GM12878 (cell line): ENCODE data around the gene TMEM44. TPM values are rescaled to one million over a fixed set of nuclear protein-coding genes. Genes with fewer than 3 reads are reported as not detected.

Source experiments
- ATAC-seq: fragments of 200-7000 bp; cut with Tn5 transposase; 3 replicates; pipeline ENCODE4 v1.9.1; 2020; ENCODE audit warnings: mild to moderate bottlenecking, moderate library complexity
- BruUV-seq: library from RNA; stranded (reverse); fragments of 400-500 nt; replicated peaks from 2 replicates; lab custom pipeline; 2021; lab: Mats Ljungman, UMichigan
- CTCF ChIA-PET: fragments of 300-600 bp; sonication (Branson Sonifier 250); formaldehyde crosslinking; extraction: SDS; loops from one replicate; lab custom pipeline; 2021; ENCODE audit warnings: inconsistent platforms; lab: Yijun Ruan, JAX
- POLR2A ChIA-PET: fragments of 350-600 bp; formaldehyde crosslinking; extraction: SDS; loops from one replicate; lab custom pipeline; 2021; ENCODE audit warnings: inconsistent platforms; lab: Charles Lee
- RAD21 ChIA-PET: fragments of 300-600 bp; sonication (Branson Sonifier 250); formaldehyde crosslinking; loops from one replicate; lab custom pipeline; 2023; ENCODE audit warnings: antibody characterized with exemption; ENCODE audit not compliant: unreplicated experiment; lab: Charles Lee
- SMC1A ChIA-PET: fragments of 300-600 bp; sonication (Branson Sonifier 250); formaldehyde crosslinking; loops from one replicate; lab custom pipeline; 2023; ENCODE audit not compliant: unreplicated experiment, uncharacterized antibody; lab: Charles Lee
- DNase-seq: peaks from one replicate; pipeline ENCODE4 v3.0.0-alpha.2; 2011; ENCODE audit warnings: low read depth, low spot score
- FAIRE-seq: peaks from 3 replicates; lab custom pipeline; 2011; peaks lifted over from hg19 to GRCh38; lab: Jason Lieb, UNC
- H2AFZ ChIP-seq: 2 replicates; pipeline ENCODE4 v1.6.0; 2011; ENCODE audit warnings: low read depth, low read length, control low read depth; ENCODE audit not compliant: control insufficient read depth
- H3K27ac ChIP-seq: 2 replicates; pipeline ENCODE4 v1.5.1; 2011; ENCODE audit warnings: control low read depth; ENCODE audit not compliant: control insufficient read depth, insufficient read depth
- H3K27me3 ChIP-seq, 2 experiments: replicated peaks in 1 of 2; 2 replicates each; pipeline versions ENCODE4 v1.6.0 to v1.6.1; 2011; ENCODE audit warnings: low read length in 1 of 2; ENCODE audit not compliant: control insufficient read depth in 2 of 2, insufficient read depth in 2 of 2
- H3K36me3 ChIP-seq, 2 experiments: 2 replicates each; pipeline ENCODE4 v1.5.1; 2011; ENCODE audit warnings: low read length in 1 of 2; ENCODE audit not compliant: control insufficient read depth in 2 of 2, insufficient read depth in 2 of 2
- H3K4me1 ChIP-seq: 2 replicates; pipeline ENCODE4 v1.6.1; 2011; ENCODE audit warnings: mild to moderate bottlenecking, low read length, moderate library complexity, mixed read lengths; ENCODE audit not compliant: control insufficient read depth, insufficient read depth
- H3K4me2 ChIP-seq: 2 replicates; pipeline ENCODE4 v1.6.0; 2011; ENCODE audit warnings: control low read depth; ENCODE audit not compliant: control insufficient read depth, insufficient read depth
- H3K4me3 ChIP-seq: fragments of 200-600 bp; sonication (generic); 2 replicates; pipeline ENCODE4 v1.5.1; 2016
- H3K79me2 ChIP-seq: 2 replicates; pipeline ENCODE4 v1.6.0; 2011; ENCODE audit warnings: low read length; ENCODE audit not compliant: control insufficient read depth, insufficient read depth
- H3K9ac ChIP-seq: 2 replicates; pipeline ENCODE4 v1.8.0; 2011; ENCODE audit warnings: low read length, control low read depth, mixed read lengths; ENCODE audit not compliant: control insufficient read depth, insufficient read depth
- H3K9me3 ChIP-seq: replicated peaks from 3 replicates; pipeline ENCODE4 v1.5.1; 2011; ENCODE audit warnings: mild to moderate bottlenecking, low read length; ENCODE audit not compliant: control insufficient read depth, insufficient read depth
- H4K20me1 ChIP-seq: 2 replicates; pipeline ENCODE4 v1.6.0; 2011; ENCODE audit not compliant: control insufficient read depth, insufficient read depth
- BCL11A ChIP-seq: IDR thresholded peaks from 2 replicates; pipeline ENCODE4 v1.6.1; 2011; ENCODE audit warnings: low read depth, low read length
- CBFB ChIP-seq: IDR thresholded peaks from 2 replicates; pipeline ENCODE4 v1.6.1; 2016; ENCODE audit warnings: antibody characterized with exemption, low read depth
- IKZF1 ChIP-seq: fragments of 450-650 bp; conservative IDR thresholded peaks from 2 replicates; pipeline ENCODE4 v1.6.1; 2017; ENCODE audit warnings: antibody characterized with exemption, mild to moderate bottlenecking
- KLF5 ChIP-seq: fragments of 450-650 bp; IDR thresholded peaks from 2 replicates; pipeline ENCODE4 v1.6.1; 2014; ENCODE audit warnings: mild to moderate bottlenecking; ENCODE audit not compliant: partially characterized antibody
- MEF2B ChIP-seq: fragments of 450-650 bp; IDR thresholded peaks from 2 replicates; pipeline ENCODE4 v1.6.1; 2018; ENCODE audit warnings: mild to moderate bottlenecking, moderate library complexity; ENCODE audit not compliant: partially characterized antibody, poor library complexity, severe bottlenecking
- MYB ChIP-seq: fragments of 150-350 bp; IDR thresholded peaks from 2 replicates; pipeline ENCODE4 v1.6.1; 2014; ENCODE audit warnings: mild to moderate bottlenecking, low read depth, low read length, borderline replicate concordance
- NFIC ChIP-seq: IDR thresholded peaks from 2 replicates; pipeline ENCODE4 v1.6.1; 2012; ENCODE audit warnings: low read depth, mild to moderate bottlenecking, inconsistent platforms, low read length, moderate library complexity
- POLR2A ChIP-seq: IDR thresholded peaks from 2 replicates; pipeline ENCODE4 v1.6.1; 2011; ENCODE audit warnings: low read depth, mild to moderate bottlenecking, low read length
- RUNX3 ChIP-seq: IDR thresholded peaks from 2 replicates; pipeline ENCODE4 v1.6.1; 2012; ENCODE audit warnings: low read length, inconsistent platforms
- TCF12 ChIP-seq: IDR thresholded peaks from 2 replicates; pipeline ENCODE4 v1.6.1; 2011; ENCODE audit warnings: low read depth, mild to moderate bottlenecking, low read length
- TCF3 ChIP-seq: IDR thresholded peaks from 2 replicates; pipeline ENCODE4 v1.6.1; 2012; ENCODE audit warnings: low read depth, mild to moderate bottlenecking, low read length, borderline replicate concordance; ENCODE audit not compliant: insufficient read depth
- WGBS: methylation state at CpG from one replicate; pipeline ENCODE4 v1.1.6; 2016; ENCODE audit warnings: low lambda C conversion rate; ENCODE audit not compliant: insufficient replicate concordance, insufficient coverage; ENCODE audit errors: missing lambda C conversion rate; 5-methylcytosine and 5-hydroxymethylcytosine counted together
- in situ Hi-C: fragments of 300-500 bp; cut with MboI; formaldehyde crosslinking; loops from 9 replicates; pipeline ENCODE4 v1.14.3; 2018; ENCODE audit warnings: mixed read lengths
- intact Hi-C: fragments of 100-400 bp; cut with micrococcal nuclease; formaldehyde crosslinking; loops from one replicate; pipeline ENCODE4 v1.14.2; 2022; ENCODE audit not compliant: unreplicated experiment
- polyA plus RNA-seq, 11 experiments: library from polyadenylated mRNA; depleted of rRNA in 4 of 11; unstranded in 6 of 11; stranded (reverse) in 5 of 11; fragments of >200 nt; fragmentation: Nextera tagmentation in 4 of 11; fragmentation: Illumina TruSeq in 1 of 11; extraction: Ambion mirVana in 4 of 11; extraction: Trizol in 1 of 11; gene quantifications; 1 replicate in 1 of 11; 2 replicates in 10 of 11; pipeline versions ENCODE4 v1.2.1 to v1.2.3, GENCODE V29; 2011 to 2016; ENCODE audit warnings: inconsistent platforms in 2 of 11, missing spikeins in 2 of 11, low read depth in 1 of 11
- total RNA-seq, 4 experiments: library from RNA; depleted of rRNA in 3 of 4; stranded (reverse); fragments of >200 nt in 3 of 4; fragmentation: Illumina TruSeq in 1 of 4; extraction: Trizol in 1 of 4; gene quantifications; 2 replicates each; pipeline versions ENCODE4 v1.2.1 to v1.2.3, GENCODE V29; 2013 to 2021

Gene TMEM44
- total and polyA plus RNA-seq, 10 of the 15 experiments (the other 5 are each of a cell fraction or from before 2014, with no cell fraction given): 0.57 to 8.3 (median 3.6) TPM

DNA sequence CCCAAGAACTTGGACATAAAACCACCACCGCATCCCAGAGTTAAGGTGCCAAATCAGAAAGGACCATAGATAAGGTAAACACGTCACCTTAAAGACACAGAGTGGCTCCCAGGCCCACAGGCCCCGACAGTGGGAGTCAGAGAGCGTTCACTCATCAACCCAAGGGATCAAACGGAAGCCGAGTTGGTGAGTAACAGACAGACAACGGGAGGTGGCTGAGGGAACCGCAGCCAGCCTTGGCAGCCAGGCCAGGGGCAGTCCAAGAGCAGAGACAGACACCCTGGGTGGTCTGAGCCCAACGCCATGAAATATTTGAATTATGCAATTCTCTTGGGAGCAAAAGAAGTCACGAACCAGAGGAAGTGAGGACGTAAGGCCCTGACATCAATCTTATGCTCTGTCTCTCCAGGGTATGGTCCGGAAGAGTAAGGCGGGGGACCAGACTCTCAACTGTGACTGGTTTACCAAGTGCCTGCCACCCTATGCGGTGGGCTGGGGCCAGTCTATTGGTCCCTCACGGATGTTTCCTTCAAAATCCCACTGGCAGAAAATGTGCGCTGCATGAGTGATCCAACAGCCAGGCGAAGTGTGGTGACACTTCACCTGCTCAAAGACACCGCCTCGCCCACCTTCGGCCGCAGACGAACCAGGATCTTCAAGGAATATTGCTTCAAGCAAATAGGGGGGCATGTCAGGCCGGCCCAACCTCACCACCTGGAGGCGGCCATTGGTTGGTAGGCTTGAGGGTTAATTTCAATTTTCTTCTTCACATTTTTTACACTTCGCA, 34.3 kb downstream of the TMEM44 start (continued):
- TF ChIP-seq KLF5: no peak
- no peak for TF ChIP-seq IKZF1

DNA sequence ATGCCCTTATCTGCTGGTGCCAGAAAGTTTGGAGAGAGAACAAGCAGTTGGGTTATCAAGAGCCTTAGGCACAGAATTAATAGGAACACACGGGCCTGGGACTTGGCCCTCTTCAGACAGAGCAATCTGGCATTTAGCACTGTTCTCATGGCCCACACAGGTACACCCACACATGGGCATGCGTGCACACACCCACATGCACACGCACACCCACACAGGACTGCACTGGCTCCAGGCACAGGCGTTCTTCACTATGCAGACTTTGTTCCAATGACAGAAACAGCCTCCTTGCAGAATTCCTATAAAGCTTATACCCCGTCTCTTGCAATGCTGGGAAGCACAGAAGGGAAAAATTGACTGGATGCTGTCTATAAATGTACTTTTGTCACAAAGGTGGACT, 36.3 kb downstream of the TMEM44 start:
- intact Hi-C loops: no loop called here
- H3K4me1 ChIP-seq: peaks cover 3% of the 10 kb centered on the region
- no peak for ATAC-seq
- no peaks in the 10 kb centered on the region for H3K36me3 ChIP-seq
- CTCF ChIA-PET: interaction anchor here (0.6 to 10.0 kb wide), 3 partner anchors 92 to 129 kb away, joined by 3 to 131 read pairs (median 18); no protein-coding TSS in a partner anchor
- H3K4me2 ChIP-seq: no peak overlapping the region
- H4K20me1 ChIP-seq: no peaks in the 10 kb centered on the region
- no peaks in the 10 kb centered on the region for H3K27me3 ChIP-seq
- no peaks in the 10 kb centered on the region for H3K79me2 ChIP-seq
- TF ChIP-seq RUNX3 (no peak), MYB (no peak), POLR2A (no peak), TCF12 (no peak), TCF3 (no peak), CBFB (no peak), MEF2B (no peak), NFIC (no peak), BCL11A (no peak)
- TF ChIP-seq, all 136 proteins: peak for 0
- FAIRE-seq (no peak), DNase-seq (no peak)
- ChIA-PET SMC1A (interaction anchor here (0.9 to 5.0 kb wide), 3 partner anchors 123 to 127 kb away, joined by 3 to 41 read pairs (median 8); no protein-coding TSS in a partner anchor), POLR2A (interaction anchor here (0.7 kb wide), 1 partner anchor 42 kb away, joined by 4 read pairs; no protein-coding TSS in a partner anchor), RAD21 (interaction anchor here (5.3 kb wide), 1 partner anchor 124 kb away, joined by 56 read pairs; no protein-coding TSS in a partner anchor)
- in situ Hi-C loops: no loop called here
- Histone ChIP-seq H3K4me3 (no peak overlapping the region), H3K9ac (no peak overlapping the region), H3K9me3 (no peaks in the 10 kb centered on the region), H2AFZ (no peak overlapping the region), H3K27ac (no peak overlapping the region)
- WGBS: 77% methylated on average over 5 of the region's 5 CpGs
- no TSS peak for BruUV-seq
